ENCODE data around the gene CLIC5. TPM values are rescaled to one million over a fixed set of nuclear protein-coding genes. Genes with fewer than 3 reads are reported as not detected.

CLIC5 gene
- polyA plus RNA-seq, 1 donor from 2014 or later: 0.22 TPM

GRCh38 chr6:46058951-46059350 lies 43.3 kb upstream of the CLIC5 start:
- Histone ChIP-seq H3F3A (ENCODE audit: insufficient read depth, low read length, poor library complexity, severe bottlenecking) (no peaks in the 10 kb centered on the region), H3K36me3 (ENCODE audit: insufficient read depth, low read length) (no peaks in the 10 kb centered on the region), H3K27ac (ENCODE audit: low read length) (no peak overlapping the region), H4K20me1 (ENCODE audit: insufficient read depth) (no peaks in the 10 kb centered on the region), H2AFZ (ENCODE audit: low read depth, low read length) (no peak overlapping the region), H3K9ac (ENCODE audit: low read length) (no peak overlapping the region), H3K79me2 (replicated peaks; ENCODE audit: insufficient read depth, low read length) (no peaks in the 10 kb centered on the region), H3K9me2 (ENCODE audit: insufficient read depth, low read length) (no peaks in the 10 kb centered on the region), H3K27me3 (ENCODE audit: insufficient read depth, low read depth, low read length) (no peaks in the 10 kb centered on the region), H3K4me3 (ENCODE audit: low read length) (no peak overlapping the region), H3K4me2 (ENCODE audit: low read length) (no peak overlapping the region), H3K9me3 (ENCODE audit: low read length) (peaks cover 3% of the 10 kb centered on the region)
- no peak for TF ChIP-seq EZH2 (IDR thresholded peaks at IDR 0.05; ENCODE audit: borderline replicate concordance, insufficient read depth, low read length, poor library complexity, severe bottlenecking)

DNA sequence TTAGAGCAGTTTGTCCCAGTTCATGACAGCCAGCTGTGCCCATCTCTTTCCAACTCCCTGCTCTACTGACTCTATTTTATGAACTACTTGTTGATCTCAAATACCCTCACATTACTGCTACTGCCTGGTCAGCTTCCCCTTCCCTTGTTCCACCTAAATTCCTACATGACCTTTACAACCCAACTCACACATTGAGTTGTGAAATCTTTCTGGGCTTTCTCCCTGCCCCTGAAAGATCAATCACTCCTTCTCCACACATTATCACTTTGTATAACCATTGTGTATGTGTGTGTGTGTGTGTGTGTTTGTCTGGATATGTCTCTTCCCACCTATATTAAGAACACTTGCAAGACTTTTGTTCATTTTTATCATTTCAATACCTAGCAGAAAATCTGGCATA lies 42.1 kb upstream of the CLIC5 start:
- Histone ChIP-seq H3K9me3 (ENCODE audit: low read length) (peaks cover 3% of the 10 kb centered on the region), H3K9me2 (ENCODE audit: insufficient read depth, low read length) (no peaks in the 10 kb centered on the region), H3K79me2 (replicated peaks; ENCODE audit: insufficient read depth, low read length) (no peaks in the 10 kb centered on the region), H3K4me2 (ENCODE audit: low read length) (no peak overlapping the region), H3F3A (ENCODE audit: insufficient read depth, low read length, poor library complexity, severe bottlenecking) (no peaks in the 10 kb centered on the region), H3K36me3 (ENCODE audit: insufficient read depth, low read length) (no peaks in the 10 kb centered on the region), H3K27me3 (ENCODE audit: insufficient read depth, low read depth, low read length) (no peaks in the 10 kb centered on the region), H2AFZ (ENCODE audit: low read depth, low read length) (no peak overlapping the region), H3K4me3 (ENCODE audit: low read length) (no peak overlapping the region), H3K27ac (ENCODE audit: low read length) (no peak overlapping the region), H4K20me1 (ENCODE audit: insufficient read depth) (no peaks in the 10 kb centered on the region), H3K9ac (ENCODE audit: low read length) (no peak overlapping the region)
- TF ChIP-seq TAF1 (IDR thresholded peaks at IDR 0.05; ENCODE audit: low read depth): no peak
- TF ChIP-seq REST (IDR thresholded peaks at IDR 0.05; ENCODE audit: borderline replicate concordance): no peak
- TF ChIP-seq POLR2AphosphoS5 (IDR thresholded peaks at IDR 0.05): no peak
- TF ChIP-seq EP300 (conservative IDR thresholded peaks at IDR 0.05; ENCODE audit: poor library complexity, severe bottlenecking): no peak
- TF ChIP-seq RAD21 (conservative IDR thresholded peaks at IDR 0.05): no peak
- no peak for TF ChIP-seq CTCF (IDR thresholded peaks at IDR 0.05; ENCODE audit: poor library complexity, severe bottlenecking)
- TF ChIP-seq SMC3 (conservative IDR thresholded peaks at IDR 0.05; ENCODE audit: poor library complexity): no peak
- no peak for TF ChIP-seq EZH2 (IDR thresholded peaks at IDR 0.05; ENCODE audit: borderline replicate concordance, insufficient read depth, low read length, poor library complexity, severe bottlenecking)
- no peak for TF ChIP-seq MXI1 (conservative IDR thresholded peaks at IDR 0.05; ENCODE audit: poor library complexity, severe bottlenecking)
